ENCODE results near the gene ELF1. TPM values are rescaled to one million over a fixed set of nuclear protein-coding genes. Genes with fewer than 3 reads are reported as not detected.

ELF1 gene
- total RNA-seq, 2 experiments from 2014 or later: 120 to 143 TPM

GRCh38 chr13:40968416-40969000, 50.6 kb downstream of the ELF1 start:
- DNase-seq (no peak), ATAC-seq (no peak)
- Mint-ChIP-seq H3K36me3 (peaks cover 32% of the 10 kb centered on the region), H3K4me3 (no peak overlapping the region), H3K27ac (no peak overlapping the region), H3K4me1 (peaks cover 81% of the 10 kb centered on the region), H3K9me3 (ENCODE audit: low read depth) (no peaks in the 10 kb centered on the region), H3K27me3 (no peaks in the 10 kb centered on the region)
- CTCF ChIA-PET: interaction anchor here (0.6 kb wide), 1 partner anchor 18 kb away, joined by 4 read pairs; no protein-coding TSS in a partner anchor

DNA sequence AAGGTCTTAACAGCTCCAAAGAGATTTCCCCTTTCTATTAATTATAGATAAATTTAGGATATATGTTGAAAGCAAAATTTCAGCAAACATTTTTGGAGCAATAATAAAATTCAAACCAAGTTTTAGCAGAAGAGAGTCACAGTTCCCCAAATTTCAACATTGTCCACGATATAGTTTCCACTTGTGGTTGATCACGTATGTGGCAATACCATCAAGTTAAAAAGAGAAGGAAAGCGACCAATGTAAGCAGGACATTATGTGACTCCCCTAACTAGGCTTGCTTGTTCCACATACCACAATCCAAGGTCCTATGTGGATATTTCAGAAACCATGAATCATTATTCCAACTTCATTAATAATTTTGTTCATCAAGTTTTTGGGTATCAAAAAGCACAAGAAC, 52.8 kb downstream of the ELF1 start:
- peaks cover 24% of the 10 kb centered on the region for H3K36me3 Mint-ChIP-seq
- DNase-seq (no peak), ATAC-seq (no peak)
- H3K4me3 Mint-ChIP-seq: no peak overlapping the region
- no peaks in the 10 kb centered on the region for H3K9me3 Mint-ChIP-seq (ENCODE audit: low read depth)
- CTCF ChIA-PET: interaction anchor here (0.8 to 2.0 kb wide), 4 partner anchors 8 to 54 kb away, joined by 3 to 5 read pairs (median 4); no protein-coding TSS in a partner anchor
- no peaks in the 10 kb centered on the region for H3K27me3 Mint-ChIP-seq
- H3K27ac Mint-ChIP-seq: no peak overlapping the region
- H3K4me1 Mint-ChIP-seq: peaks cover 82% of the 10 kb centered on the region

DNA sequence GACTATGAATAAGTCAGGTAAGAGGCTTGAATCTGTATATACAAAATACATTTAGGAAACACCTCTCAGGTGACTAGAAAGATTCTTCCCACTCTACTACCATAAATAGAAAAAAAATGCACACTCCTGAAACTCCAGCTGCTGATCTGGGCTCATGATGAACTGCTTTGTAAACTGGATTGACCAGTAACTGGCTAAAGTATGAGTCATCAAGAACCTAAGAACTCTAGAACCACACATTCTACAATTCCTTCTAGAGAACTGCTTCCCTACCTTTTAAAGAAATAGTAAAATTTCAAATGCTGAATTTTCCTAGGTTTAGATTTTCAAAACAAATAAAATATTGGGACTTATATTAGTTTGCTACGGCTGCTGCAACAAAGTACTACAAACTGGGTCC, 55.2 kb downstream of the ELF1 start:
- H3K9me3 Mint-ChIP-seq (ENCODE audit: low read depth): no peaks in the 10 kb centered on the region
- no peaks in the 10 kb centered on the region for H3K27me3 Mint-ChIP-seq
- peaks cover 62% of the 10 kb centered on the region for H3K4me1 Mint-ChIP-seq
- H3K27ac Mint-ChIP-seq: no peak overlapping the region
- H3K36me3 Mint-ChIP-seq: peaks cover 29% of the 10 kb centered on the region
- CTCF ChIA-PET: interaction anchor here (1.5 kb wide), 1 partner anchor 12 kb away, joined by 3 read pairs; no protein-coding TSS in a partner anchor
- DNase-seq (no peak), ATAC-seq (no peak)
- no peak overlapping the region for H3K4me3 Mint-ChIP-seq

GRCh38 chr13:40961826-40962225, 57.3 kb downstream of the ELF1 start:
- peaks cover 41% of the 10 kb centered on the region for H3K36me3 Mint-ChIP-seq
- DNase-seq (no peak), ATAC-seq (no peak)
- peak overlapping the region; percentile 64 for H3K27ac Mint-ChIP-seq
- no peak overlapping the region for H3K4me3 Mint-ChIP-seq
- H3K4me1 Mint-ChIP-seq: peaks cover 63% of the 10 kb centered on the region
- no peaks in the 10 kb centered on the region for H3K9me3 Mint-ChIP-seq (ENCODE audit: low read depth)
- CTCF ChIA-PET: interaction anchor here (1.1 to 1.4 kb wide), 3 partner anchors 12 to 93 kb away, joined by 3 to 5 read pairs (median 3); no protein-coding TSS in a partner anchor
- no peaks in the 10 kb centered on the region for H3K27me3 Mint-ChIP-seq

DNA sequence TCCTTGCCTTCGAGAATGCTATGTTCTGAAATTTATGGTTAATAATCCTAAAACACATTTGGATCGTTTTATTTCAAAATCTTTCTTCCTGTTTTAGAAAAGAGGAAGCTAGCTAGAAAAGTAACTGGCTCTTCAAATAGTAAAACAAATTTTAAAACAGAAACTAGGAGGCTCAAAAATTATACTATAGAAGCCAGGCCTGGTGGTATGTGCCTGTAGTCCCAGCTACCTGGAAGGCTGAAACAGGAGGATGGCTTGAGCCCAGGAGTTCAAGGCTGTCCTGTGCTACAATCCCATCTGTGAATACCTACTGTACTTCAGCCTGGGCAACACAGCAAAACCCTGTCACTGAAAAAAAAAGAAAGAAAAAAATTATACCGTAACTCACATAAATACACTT, 57.9 kb downstream of the ELF1 start:
- H3K4me3 Mint-ChIP-seq: no peak overlapping the region
- DNase-seq (no peak), ATAC-seq (peak; percentile 37)
- peaks cover 44% of the 10 kb centered on the region for H3K36me3 Mint-ChIP-seq
- CTCF ChIA-PET: interaction anchor here (0.5 to 1.4 kb wide), 4 partner anchors 13 to 363 kb away, joined by 3 to 5 read pairs (median 4); no protein-coding TSS in a partner anchor
- H3K9me3 Mint-ChIP-seq (ENCODE audit: low read depth): no peaks in the 10 kb centered on the region
- no peaks in the 10 kb centered on the region for H3K27me3 Mint-ChIP-seq
- peak overlapping the region; percentile 64 for H3K27ac Mint-ChIP-seq
- H3K4me1 Mint-ChIP-seq: peaks cover 58% of the 10 kb centered on the region

DNA sequence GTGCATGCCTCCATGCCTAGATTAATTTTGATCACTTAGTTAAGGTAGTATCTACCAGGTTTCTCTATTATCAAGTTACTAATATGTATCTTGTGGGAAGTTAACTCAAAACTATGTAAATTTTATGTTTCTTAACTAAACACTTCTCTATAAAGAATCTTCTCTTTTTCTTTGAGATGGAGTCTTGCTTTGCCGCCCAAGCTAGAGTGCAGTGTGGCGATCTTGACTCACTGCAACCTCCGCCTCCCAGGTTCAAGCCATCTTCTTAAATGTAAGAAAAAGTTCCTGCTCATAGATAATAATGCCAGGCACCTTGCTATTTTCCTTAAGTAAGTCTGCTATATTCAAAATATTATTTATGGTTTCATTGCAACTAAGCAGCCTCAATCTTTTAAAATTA, 58.4 kb downstream of the ELF1 start:
- Mint-ChIP-seq H3K4me3 (no peak overlapping the region), H3K9me3 (ENCODE audit: low read depth) (no peaks in the 10 kb centered on the region), H3K27ac (no peak overlapping the region), H3K27me3 (no peaks in the 10 kb centered on the region), H3K4me1 (peaks cover 54% of the 10 kb centered on the region), H3K36me3 (peaks cover 46% of the 10 kb centered on the region)
- ATAC-seq (no peak), DNase-seq (no peak)
- CTCF ChIA-PET: no interaction called here

DNA sequence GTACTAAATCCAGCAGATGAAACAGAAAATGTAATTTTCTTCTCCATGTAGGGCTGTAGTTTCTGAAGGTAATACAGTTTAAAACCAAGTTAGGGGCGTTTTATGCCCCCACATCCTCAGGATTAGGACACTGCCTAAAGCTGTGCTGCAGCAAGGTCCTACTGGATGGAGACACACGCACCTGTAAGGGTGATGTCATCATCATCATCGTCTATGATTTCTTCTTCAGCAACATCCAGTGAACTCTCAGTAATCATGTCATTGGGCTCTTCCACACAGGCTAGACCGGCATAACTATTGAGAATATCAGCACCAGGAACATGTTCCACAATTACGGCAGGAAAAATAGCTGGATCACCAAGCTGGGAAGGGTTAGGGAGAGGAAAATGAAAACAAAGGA, 60.5 kb downstream of the ELF1 start:
- no peak overlapping the region for H3K4me3 Mint-ChIP-seq
- H3K27ac Mint-ChIP-seq: no peak overlapping the region
- no peaks in the 10 kb centered on the region for H3K9me3 Mint-ChIP-seq (ENCODE audit: low read depth)
- CTCF ChIA-PET: no interaction called here
- peaks cover 37% of the 10 kb centered on the region for H3K4me1 Mint-ChIP-seq
- H3K36me3 Mint-ChIP-seq: peaks cover 46% of the 10 kb centered on the region
- DNase-seq (no peak), ATAC-seq (no peak)
- H3K27me3 Mint-ChIP-seq: no peaks in the 10 kb centered on the region

DNA sequence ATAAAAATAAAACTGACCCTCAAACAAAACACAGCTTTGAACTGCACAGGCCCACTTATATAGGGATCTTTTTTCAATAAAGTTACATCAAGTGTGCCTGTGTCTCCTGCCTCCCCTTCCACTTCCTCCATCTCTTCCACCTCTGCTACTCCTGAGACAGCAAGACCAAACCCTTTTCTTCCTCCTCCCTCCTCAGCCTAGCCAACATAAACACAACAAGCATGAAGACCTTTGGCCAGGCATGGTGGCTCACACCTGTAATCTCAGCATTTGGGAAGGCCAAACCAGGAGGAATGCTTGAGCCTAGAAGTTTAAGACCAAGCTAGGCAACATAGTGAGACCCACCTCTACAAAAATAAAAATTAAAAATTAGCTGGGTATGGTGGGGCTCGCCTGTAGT, 72.6 kb downstream of the ELF1 start:
- ATAC-seq (no peak), DNase-seq (no peak)
- Mint-ChIP-seq H3K4me1 (peaks cover 13% of the 10 kb centered on the region), H3K4me3 (no peak overlapping the region), H3K27me3 (no peaks in the 10 kb centered on the region), H3K27ac (peak overlapping the region; percentile 54), H3K9me3 (ENCODE audit: low read depth) (no peaks in the 10 kb centered on the region), H3K36me3 (peaks cover 69% of the 10 kb centered on the region)
- CTCF ChIA-PET: no interaction called here

- no peak overlapping the region for H3K27ac Mint-ChIP-seq
- CTCF ChIA-PET: no interaction called here
- no peak overlapping the region for H3K4me3 Mint-ChIP-seq
Observed at GRCh38 chr13:40943073-40943472, 76.0 kb downstream of the ELF1 start.

GRCh38 chr13:40941581-40941980, 77.5 kb downstream of the ELF1 start:
- ATAC-seq: no peak
- no peak overlapping the region for H3K4me3 Mint-ChIP-seq
- peaks cover 9% of the 10 kb centered on the region for H3K4me1 Mint-ChIP-seq
- no peak for DNase-seq
- CTCF ChIA-PET: no interaction called here
- no peaks in the 10 kb centered on the region for H3K27me3 Mint-ChIP-seq
- no peak overlapping the region for H3K27ac Mint-ChIP-seq
- no peaks in the 10 kb centered on the region for H3K9me3 Mint-ChIP-seq (ENCODE audit: low read depth)
- peaks cover 61% of the 10 kb centered on the region for H3K36me3 Mint-ChIP-seq

More at GRCh38 chr13:40943073-40943472, 76.0 kb downstream of the ELF1 start:
- DNase-seq (no peak), ATAC-seq (no peak)
- H3K36me3 Mint-ChIP-seq: peaks cover 68% of the 10 kb centered on the region
- peaks cover 11% of the 10 kb centered on the region for H3K4me1 Mint-ChIP-seq
- no peaks in the 10 kb centered on the region for H3K9me3 Mint-ChIP-seq (ENCODE audit: low read depth)
- no peaks in the 10 kb centered on the region for H3K27me3 Mint-ChIP-seq

DNA sequence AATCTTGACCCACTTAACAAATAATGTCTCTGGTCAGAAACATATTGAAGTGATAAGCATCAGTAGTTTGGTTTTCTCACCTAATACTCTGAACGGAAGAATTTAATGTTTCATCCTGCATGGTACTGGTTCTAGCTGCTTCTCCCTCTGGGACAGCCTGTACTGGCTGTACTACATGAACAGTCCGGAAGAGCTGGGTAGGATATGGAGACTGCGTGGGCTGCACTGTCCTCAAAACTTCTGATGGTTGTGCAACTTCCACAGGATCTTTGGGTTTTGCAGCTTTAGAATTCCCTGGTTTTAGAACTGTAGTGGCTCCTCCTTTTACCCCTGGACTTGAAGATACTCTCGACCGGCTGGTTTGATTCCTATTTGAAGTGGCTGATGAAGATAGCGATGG, 78.3 kb downstream of the ELF1 start:
- H3K36me3 Mint-ChIP-seq: peaks cover 57% of the 10 kb centered on the region
- H3K27me3 Mint-ChIP-seq: no peaks in the 10 kb centered on the region
- no peak for ATAC-seq
- H3K27ac Mint-ChIP-seq: peak overlapping the region; percentile 8
- no peak overlapping the region for H3K4me3 Mint-ChIP-seq
- H3K9me3 Mint-ChIP-seq (ENCODE audit: low read depth): no peaks in the 10 kb centered on the region
- peaks cover 11% of the 10 kb centered on the region for H3K4me1 Mint-ChIP-seq
- CTCF ChIA-PET: interaction anchor here (0.5 to 0.7 kb wide), 2 partner anchors 26 to 256 kb away, joined by 3 to 4 read pairs; no protein-coding TSS in a partner anchor
- DNase-seq: no peak

- CTCF ChIA-PET: no interaction called here
- no peak for DNase-seq
- Mint-ChIP-seq H3K4me3 (no peak overlapping the region), H3K27ac (peak overlapping the region; percentile 23), H3K4me1 (peaks cover 13% of the 10 kb centered on the region), H3K36me3 (peaks cover 51% of the 10 kb centered on the region), H3K27me3 (no peaks in the 10 kb centered on the region), H3K9me3 (ENCODE audit: low read depth) (no peaks in the 10 kb centered on the region)
- ATAC-seq: no peak
Observed at GRCh38 chr13:40933508-40934204, 85.5 kb downstream of the ELF1 start.

DNA sequence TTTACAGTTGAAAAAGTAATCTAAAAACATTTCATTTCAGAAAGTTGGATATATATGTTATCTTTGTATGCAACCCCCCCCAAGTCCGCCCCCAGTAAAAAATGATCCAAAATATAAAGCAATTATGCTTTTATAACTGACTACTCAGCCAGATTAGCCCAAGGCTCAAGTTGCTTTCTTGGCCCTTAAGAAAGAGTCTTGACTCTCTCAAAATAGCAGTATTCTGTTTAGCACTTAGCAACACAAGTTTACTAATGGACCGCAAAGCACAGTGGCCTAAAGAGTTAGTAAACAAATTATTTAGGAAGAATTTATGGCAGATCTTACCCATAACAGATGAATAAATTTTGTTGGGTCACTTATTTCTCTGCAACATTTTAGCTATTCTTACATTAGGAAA, 86.9 kb downstream of the ELF1 start:
- ATAC-seq (no peak), DNase-seq (no peak)
- peaks cover 13% of the 10 kb centered on the region for H3K4me1 Mint-ChIP-seq
- H3K27ac Mint-ChIP-seq: no peak overlapping the region
- no peaks in the 10 kb centered on the region for H3K9me3 Mint-ChIP-seq (ENCODE audit: low read depth)
- CTCF ChIA-PET: no interaction called here
- no peaks in the 10 kb centered on the region for H3K27me3 Mint-ChIP-seq
- peaks cover 53% of the 10 kb centered on the region for H3K36me3 Mint-ChIP-seq
- no peak overlapping the region for H3K4me3 Mint-ChIP-seq

DNA sequence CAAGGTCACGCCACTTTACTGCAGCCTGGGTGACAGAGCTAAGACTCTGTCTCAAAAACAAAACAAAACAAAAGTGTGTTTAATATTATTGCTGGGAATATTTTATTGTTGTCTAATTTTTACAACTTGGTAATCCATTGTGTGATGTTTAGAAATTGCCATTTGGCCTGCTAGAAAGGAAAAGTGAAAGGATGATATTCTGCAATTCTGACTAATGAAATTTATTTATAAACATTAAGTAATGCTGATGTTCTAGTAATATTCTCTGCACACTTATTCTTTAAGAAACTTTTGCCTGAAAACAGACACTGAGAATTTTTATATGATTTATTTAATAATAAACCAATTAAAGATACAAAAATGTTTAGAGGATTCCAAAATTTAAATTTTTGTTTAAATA, 87.4 kb downstream of the ELF1 start:
- Mint-ChIP-seq H3K36me3 (peaks cover 50% of the 10 kb centered on the region), H3K27me3 (no peaks in the 10 kb centered on the region), H3K4me1 (peaks cover 13% of the 10 kb centered on the region), H3K9me3 (ENCODE audit: low read depth) (no peaks in the 10 kb centered on the region), H3K27ac (no peak overlapping the region), H3K4me3 (no peak overlapping the region)
- CTCF ChIA-PET: no interaction called here
- DNase-seq (no peak), ATAC-seq (no peak)
